GM19372 (cell line): Measurements from ENCODE around the gene C1orf105.
"Not testable (repeated sequence)": the region's sequence is repeated elsewhere in the genome, so short reads cannot be mapped to it uniquely, and the experiment has no call there.

Experiments
- ATAC-seq: cut with Tn5 transposase; IDR thresholded peaks from one replicate; pipeline ENCODE4 v1.9.1; 2021; ENCODE audit warnings: mild to moderate bottlenecking, low read depth, moderate library complexity; ENCODE audit not compliant: unreplicated experiment

Gene C1orf105

GRCh38 chr1:172421974-172422604 is 1.6 kb downstream of the C1orf105 start:
- ATAC-seq = no peak

GRCh38 chr1:172423336-172423735 is 2.9 kb downstream of the C1orf105 start:
- no peak for ATAC-seq

GRCh38 chr1:172425339-172425738 is 4.9 kb downstream of the C1orf105 start:
- ATAC-seq = no peak

GRCh38 chr1:172427191-172427590 is 6.7 kb downstream of the C1orf105 start:
- ATAC-seq = no peak

GRCh38 chr1:172429331-172430127 is 9.0 kb downstream of the C1orf105 start:
- no peak for ATAC-seq

- ATAC-seq = no peak
These were observed 9.6 kb downstream of the C1orf105 start for GRCh38 chr1:172430128-172430454.

- no peak for ATAC-seq
These were observed 10.7 kb downstream of the C1orf105 start for GRCh38 chr1:172431204-172431603.

GRCh38 chr1:172431721-172432192 is 11.3 kb downstream of the C1orf105 start:
- no peak for ATAC-seq

GRCh38 chr1:172437183-172437582 is 16.7 kb downstream of the C1orf105 start:
- ATAC-seq = not testable (repeated sequence)

- ATAC-seq = no peak
These were observed 21.9 kb downstream of the C1orf105 start for GRCh38 chr1:172442404-172442803.

- ATAC-seq = no peak
These were observed 22.5 kb downstream of the C1orf105 start for GRCh38 chr1:172442843-172443565.

GRCh38 chr1:172443666-172444453 is 23.4 kb downstream of the C1orf105 start, which contains the start of gene PIGC:
TSS of gene PIGC (minus strand) at chr1:172444069. CDS start at chr1:172442622, 1,447 bp downstream.
- peak; percentile 100 for ATAC-seq

GRCh38 chr1:172446547-172446946 is 26.1 kb downstream of the C1orf105 start:
- no peak for ATAC-seq

GRCh38 chr1:172447641-172448040 is 27.2 kb downstream of the C1orf105 start:
- ATAC-seq = no peak

- no peak for ATAC-seq
These were observed 28.6 kb downstream of the C1orf105 start for GRCh38 chr1:172448995-172449584.

GRCh38 chr1:172449585-172450523 is 29.4 kb downstream of the C1orf105 start:
- peak; percentile 96 for ATAC-seq

GRCh38 chr1:172450524-172450885 is 30.0 kb downstream of the C1orf105 start:
- no peak for ATAC-seq

GRCh38 chr1:172451002-172451443 is 30.5 kb downstream of the C1orf105 start:
- no peak for ATAC-seq
